Right forelimb (tissue), 1 donor: Measurements from ENCODE around the gene DCTN1.

Experiments used
- DNase-seq: peaks from one replicate; pipeline ENCODE4 v3.0.0-alpha.2; 2018

Gene DCTN1

GRCh38 chr2:74316627-74317295 lies 63.4 kb downstream of the DCTN1 start:
- DNase-seq: no peak

DNA sequence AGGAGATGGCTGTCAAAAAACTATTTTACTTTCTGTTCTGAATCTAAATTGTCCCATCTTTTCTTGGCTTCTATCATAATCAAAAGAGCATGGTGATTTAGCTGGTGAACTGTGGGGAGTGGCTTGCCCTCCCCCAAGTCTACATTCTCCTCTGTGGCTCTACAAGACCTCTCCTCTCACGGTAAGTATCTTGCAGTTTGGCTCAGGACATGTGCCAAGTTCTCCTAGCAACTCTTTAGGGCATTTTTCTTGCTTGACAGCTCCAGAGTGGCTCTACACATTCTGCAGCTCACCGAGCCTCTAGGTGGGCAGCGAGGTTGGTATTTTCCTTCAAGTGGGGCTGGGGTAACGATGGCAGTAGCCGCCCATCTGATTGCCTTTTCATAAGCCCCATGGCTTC lies 66.0 kb downstream of the DCTN1 start:
- no peak for DNase-seq

DNA sequence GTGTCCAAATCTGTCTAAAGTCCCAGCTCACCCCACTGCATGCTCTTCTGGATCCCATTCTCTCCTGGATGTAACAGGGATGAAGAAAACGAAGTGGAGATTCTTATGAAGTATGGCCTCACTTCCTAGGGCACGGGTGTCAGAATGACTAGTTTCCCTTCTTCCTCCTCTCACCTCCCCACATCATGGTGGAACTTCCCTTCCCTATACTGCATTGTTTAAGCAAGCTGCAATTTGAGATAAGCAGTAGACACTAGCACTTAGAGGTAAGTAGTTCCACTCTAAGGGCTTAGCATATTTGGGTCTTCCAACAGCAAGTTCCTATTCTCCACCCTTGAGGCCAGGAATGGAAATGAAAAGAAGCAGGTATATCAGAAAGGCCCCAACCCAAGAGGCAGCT lies 66.6 kb downstream of the DCTN1 start:
- no peak for DNase-seq

DNA sequence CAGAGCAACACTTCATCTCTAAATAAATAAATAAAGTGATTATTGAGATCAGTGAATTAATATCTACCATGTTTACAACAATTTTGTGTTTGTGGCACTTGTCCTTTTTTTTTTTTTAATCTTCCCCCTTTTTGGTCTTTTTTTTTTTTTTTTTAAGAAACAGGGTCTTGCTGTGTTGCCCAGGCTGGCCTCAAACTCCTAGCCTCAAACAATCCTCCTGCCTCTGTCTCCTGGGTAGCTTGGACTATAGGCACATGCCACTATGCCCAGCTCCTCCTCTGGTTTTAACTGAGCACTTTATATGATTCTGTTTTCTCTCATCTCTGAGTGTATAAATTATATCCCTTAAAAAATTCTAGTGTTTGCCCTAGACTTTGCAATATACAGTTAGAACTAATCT lies 67.2 kb downstream of the DCTN1 start:
- no peak for DNase-seq
